HEK293 (cell line): ENCODE data around the gene STX3.

Experiments
- CTCF ChIA-PET: fragments of 350-600 bp; formaldehyde crosslinking; extraction: SDS; loops from one replicate; lab custom pipeline; 2021; ENCODE audit warnings: antibody characterized with exemption; lab: Yijun Ruan, JAX
- POLR2A ChIA-PET: fragments of 300-600 bp; formaldehyde crosslinking; extraction: SDS; loops from one replicate; lab custom pipeline; 2020; ENCODE audit warnings: antibody characterized with exemption, inconsistent platforms; lab: Yijun Ruan, JAX
- H3K27ac ChIP-seq: fragments of 200-500 bp; sonication (Bioruptor generic); 2 replicates; pipeline ENCODE4 v1.5.1; 2014; ENCODE audit warnings: low read depth, low read length, control low read depth, inconsistent platforms; ENCODE audit errors: extremely low read depth
- H3K36me3 ChIP-seq, 2 experiments: fragments of 200-500 bp in 1 of 2; sonication (Bioruptor generic) in 1 of 2; 1 replicate in 1 of 2; 2 replicates in 1 of 2; pipeline ENCODE4 v1.5.1; 2014 to 2017; ENCODE audit warnings: inconsistent platforms in 2 of 2, low read length in 2 of 2; ENCODE audit not compliant: control insufficient read depth in 2 of 2, insufficient read depth in 1 of 2
- H3K4me1 ChIP-seq: fragments of 200-500 bp; sonication (Bioruptor generic); 2 replicates; pipeline ENCODE4 v1.5.1; 2014; ENCODE audit warnings: mild to moderate bottlenecking, low read length, inconsistent platforms; ENCODE audit not compliant: control insufficient read depth, insufficient read depth
- H3K4me3 ChIP-seq: 2 replicates; pipeline ENCODE4 v1.5.1; 2011; ENCODE audit warnings: low read depth, mild to moderate bottlenecking, control low read depth, low read length, moderate library complexity
- H3K9me3 ChIP-seq: fragments of 200-500 bp; sonication (Bioruptor generic); 2 replicates; pipeline ENCODE4 v1.5.1; 2014; ENCODE audit warnings: low read depth, low read length, inconsistent platforms; ENCODE audit not compliant: control insufficient read depth, insufficient read depth
- EGR2 ChIP-seq: fragments of 450-650 bp; formaldehyde crosslinking; IDR thresholded peaks from 2 replicates; pipeline ENCODE4 v1.5.1; 2016; ENCODE audit warnings: low read depth, missing biosample characterization, missing genetic modification characterization
- HOXA7 ChIP-seq: sonication (generic); formaldehyde crosslinking; IDR thresholded peaks from 2 replicates; pipeline ENCODE4 v1.8.1; 2022; ENCODE audit warnings: missing genetic modification reagents, borderline replicate concordance
- KLF10 ChIP-seq: fragments of 450-650 bp; IDR thresholded peaks from 2 replicates; pipeline ENCODE4 v1.5.1; 2018; ENCODE audit warnings: missing biosample characterization, mild to moderate bottlenecking, missing genetic modification characterization
- KLF16 ChIP-seq: fragments of 450-650 bp; formaldehyde crosslinking; IDR thresholded peaks from 2 replicates; pipeline ENCODE4 v1.5.1; 2017; ENCODE audit warnings: missing biosample characterization, missing genetic modification characterization
- KLF7 ChIP-seq: fragments of 450-650 bp; formaldehyde crosslinking; IDR thresholded peaks from 2 replicates; pipeline ENCODE4 v1.5.1; 2016; ENCODE audit warnings: missing biosample characterization, missing genetic modification characterization, borderline replicate concordance
- PRDM1 ChIP-seq: fragments of 450-650 bp; formaldehyde crosslinking; IDR thresholded peaks from 2 replicates; pipeline ENCODE4; 2016; ENCODE audit warnings: missing biosample characterization, missing genetic modification characterization
- ZBTB20 ChIP-seq: fragments of 450-650 bp; formaldehyde crosslinking; IDR thresholded peaks from 2 replicates; pipeline ENCODE4 v1.5.1; 2016; ENCODE audit warnings: missing biosample characterization, missing genetic modification characterization
- ZBTB21 ChIP-seq: fragments of 450-650 bp; formaldehyde crosslinking; IDR thresholded peaks from 2 replicates; pipeline ENCODE4 v1.5.1; 2017; ENCODE audit warnings: missing biosample characterization, missing genetic modification characterization
- ZBTB8A ChIP-seq: fragments of 450-650 bp; formaldehyde crosslinking; IDR thresholded peaks from 2 replicates; pipeline ENCODE4 v1.5.1; 2016; ENCODE audit warnings: missing biosample characterization, missing genetic modification characterization
- ZFP69B ChIP-seq: fragments of 450-650 bp; formaldehyde crosslinking; IDR thresholded peaks from 2 replicates; pipeline ENCODE4 v1.5.1; 2016; ENCODE audit warnings: missing biosample characterization, missing genetic modification characterization
- ZNF132 ChIP-seq: fragments of 450-650 bp; formaldehyde crosslinking; IDR thresholded peaks from 2 replicates; pipeline ENCODE4 v1.5.1; 2017; ENCODE audit warnings: missing biosample characterization, missing genetic modification characterization, borderline replicate concordance
- ZNF148 ChIP-seq: fragments of 450-650 bp; formaldehyde crosslinking; IDR thresholded peaks from 2 replicates; pipeline ENCODE4 v1.5.0; 2017; ENCODE audit warnings: missing biosample characterization, missing genetic modification characterization, borderline replicate concordance
- ZNF24 ChIP-seq: fragments of 450-650 bp; formaldehyde crosslinking; IDR thresholded peaks from 2 replicates; pipeline ENCODE4 v1.5.1; 2016; ENCODE audit warnings: missing biosample characterization, missing genetic modification characterization
- ZNF280C ChIP-seq: fragments of 450-650 bp; formaldehyde crosslinking; IDR thresholded peaks from 2 replicates; pipeline ENCODE4 v1.5.1; 2016; ENCODE audit warnings: missing biosample characterization, missing genetic modification characterization
- ZNF311 ChIP-seq: fragments of 450-650 bp; formaldehyde crosslinking; IDR thresholded peaks from 2 replicates; pipeline ENCODE4 v1.5.1; 2017; ENCODE audit warnings: missing biosample characterization, missing genetic modification characterization, borderline replicate concordance
- ZNF366 ChIP-seq: fragments of 450-650 bp; formaldehyde crosslinking; conservative IDR thresholded peaks from 2 replicates; pipeline ENCODE4 v1.5.1; 2016; ENCODE audit warnings: missing biosample characterization, missing genetic modification characterization
- ZNF416 ChIP-seq: fragments of 450-650 bp; formaldehyde crosslinking; IDR thresholded peaks from 2 replicates; pipeline ENCODE4 v1.5.1; 2016; ENCODE audit warnings: missing biosample characterization, missing genetic modification characterization
- ZNF600 ChIP-seq: fragments of 450-650 bp; formaldehyde crosslinking; IDR thresholded peaks from 2 replicates; pipeline ENCODE4 v1.5.1; 2016; ENCODE audit warnings: missing biosample characterization, missing genetic modification characterization
- ZNF621 ChIP-seq: fragments of 450-650 bp; formaldehyde crosslinking; IDR thresholded peaks from 2 replicates; pipeline ENCODE4 v1.5.1; 2017; ENCODE audit warnings: missing biosample characterization, missing genetic modification characterization
- ZNF664 ChIP-seq: fragments of 450-650 bp; formaldehyde crosslinking; IDR thresholded peaks from 2 replicates; pipeline ENCODE4 v1.5.1; 2016; ENCODE audit warnings: missing biosample characterization, missing genetic modification characterization
- ZNF776 ChIP-seq: fragments of 450-650 bp; formaldehyde crosslinking; IDR thresholded peaks from 2 replicates; pipeline ENCODE4 v1.5.0; 2017; ENCODE audit warnings: missing biosample characterization, missing genetic modification characterization, borderline replicate concordance
- ZNF792 ChIP-seq: fragments of 450-650 bp; formaldehyde crosslinking; IDR thresholded peaks from 2 replicates; pipeline ENCODE4 v1.5.1; 2016; ENCODE audit warnings: missing biosample characterization, missing genetic modification characterization

The STX3 gene

GRCh38 chr11:59710136-59710847, 44.9 kb upstream of the STX3 start (continued):
- TF ChIP-seq ZFP69B (tag by site-specific recombination) (no peak), KLF7 (tag by site-specific recombination) (no peak), EGR2 (tag by site-specific recombination) (no peak), ZNF148 (no peak), ZNF621 (no peak), ZNF792 (tag by site-specific recombination) (no peak), PRDM1 (tag by site-specific recombination) (no peak), ZNF280C (tag by site-specific recombination) (no peak)

- no peak within 1 kb of the TSS for H3K27ac ChIP-seq
- H3K4me1 ChIP-seq, result no peaks in the 10 kb centered on the region
- TF ChIP-seq KLF16 (tag by site-specific recombination), result no peak
- no peak for TF ChIP-seq ZNF600
- no peak for TF ChIP-seq HOXA7
- TF ChIP-seq KLF10 (tag by site-specific recombination), result no peak
- no peak for TF ChIP-seq ZNF311 (tag by site-specific recombination)
- TF ChIP-seq ZNF664 (tag by site-specific recombination), result no peak
- no peak for TF ChIP-seq ZNF24
- TF ChIP-seq ZBTB20 (tag by site-specific recombination), result no peak
- TF ChIP-seq ZNF416, result no peak
- TF ChIP-seq ZNF132 (tag by site-specific recombination), result no peak
- no peak for TF ChIP-seq ZBTB8A
- TF ChIP-seq ZBTB21 (tag by site-specific recombination), result no peak
- no peak for TF ChIP-seq ZNF776 (tag by site-specific recombination)
- POLR2A ChIA-PET, result no interaction called here
- H3K36me3 ChIP-seq, result no peaks in the 10 kb centered on the region
- H3K9me3 ChIP-seq, result no peaks in the 10 kb centered on the region
- no peak within 1 kb of the TSS for H3K4me3 ChIP-seq
- CTCF ChIA-PET, result no interaction called here
These were observed 41.4 kb upstream of the STX3 start, which contains the start of gene OR10V1 for GRCh38 chr11:59713745-59714144. Gene OR10V1, minus strand, starts transcription at chr11:59713845. Its CDS starts 0 bp downstream, at chr11:59713845.

- no peaks in the 10 kb centered on the region for H3K4me1 ChIP-seq
- H3K27ac ChIP-seq, result no peak overlapping the region
- H3K9me3 ChIP-seq, result no peaks in the 10 kb centered on the region
- ChIA-PET CTCF (no interaction called here), POLR2A (no interaction called here)
- H3K4me3 ChIP-seq, result no peak overlapping the region
- TF ChIP-seq ZNF366, result no peak
- no peaks in the 10 kb centered on the region for H3K36me3 ChIP-seq
These were observed 39.1 kb upstream of the STX3 start for GRCh38 chr11:59716051-59716450.
